Activated CD4-positive, CD25-positive, alpha-beta regulatory T cell (primary cell): ENCODE results near the gene TLR3.
"Not testable (repeated sequence)": the region's sequence is repeated elsewhere in the genome, so short reads cannot be mapped to it uniquely, and the experiment has no call there.

Experiments
- DNase-seq, 4 experiments: peaks; one replicate each; lab custom pipeline; 2025; lab: John Stamatoyannopoulos, UW

The TLR3 gene

GRCh38 chr4:186068581-186069348 is at the start of gene TLR3:
TLR3 (plus strand) TSS chr4:186069156; CDS start chr4:186076620, 7,464 bp downstream.
- DNase-seq: no peak

- DNase-seq: no peak
Measured at GRCh38 chr4:186019269-186019668, 49.7 kb upstream of the TLR3 start.

DNA sequence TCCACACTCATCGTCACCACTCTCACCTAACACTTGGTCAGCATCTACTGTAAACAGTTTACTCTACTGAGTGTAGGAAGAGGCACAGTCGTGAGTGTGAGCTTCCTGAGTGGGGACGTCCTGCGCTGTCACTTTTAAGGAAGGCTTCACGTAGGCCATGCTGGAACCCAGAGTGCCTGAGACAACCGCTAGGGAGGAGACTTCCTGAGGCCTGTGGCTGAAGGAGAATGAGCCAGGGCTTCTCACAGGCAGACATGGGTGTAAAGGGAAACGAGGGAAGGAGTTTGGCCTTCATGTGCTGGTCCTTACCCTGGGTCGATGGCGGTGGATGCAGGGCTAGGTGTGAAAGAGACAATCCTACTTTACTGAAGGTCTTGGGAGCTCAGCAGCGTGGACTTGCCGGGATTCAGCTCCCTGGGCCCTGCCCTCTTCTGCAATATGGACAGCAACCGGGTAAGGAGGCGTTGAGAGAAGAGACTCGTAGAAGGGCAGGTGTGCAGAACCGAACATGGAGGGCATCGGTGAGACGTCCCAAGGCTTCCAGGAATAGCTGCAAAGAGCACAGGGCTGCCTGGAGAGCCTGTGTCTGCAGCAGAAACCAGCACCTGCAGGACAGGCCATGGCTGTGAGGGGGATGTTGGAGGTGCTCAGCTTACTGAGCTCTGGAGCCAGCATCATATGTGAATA is 48.7 kb upstream of the TLR3 start:
- DNase-seq: no peak

DNA sequence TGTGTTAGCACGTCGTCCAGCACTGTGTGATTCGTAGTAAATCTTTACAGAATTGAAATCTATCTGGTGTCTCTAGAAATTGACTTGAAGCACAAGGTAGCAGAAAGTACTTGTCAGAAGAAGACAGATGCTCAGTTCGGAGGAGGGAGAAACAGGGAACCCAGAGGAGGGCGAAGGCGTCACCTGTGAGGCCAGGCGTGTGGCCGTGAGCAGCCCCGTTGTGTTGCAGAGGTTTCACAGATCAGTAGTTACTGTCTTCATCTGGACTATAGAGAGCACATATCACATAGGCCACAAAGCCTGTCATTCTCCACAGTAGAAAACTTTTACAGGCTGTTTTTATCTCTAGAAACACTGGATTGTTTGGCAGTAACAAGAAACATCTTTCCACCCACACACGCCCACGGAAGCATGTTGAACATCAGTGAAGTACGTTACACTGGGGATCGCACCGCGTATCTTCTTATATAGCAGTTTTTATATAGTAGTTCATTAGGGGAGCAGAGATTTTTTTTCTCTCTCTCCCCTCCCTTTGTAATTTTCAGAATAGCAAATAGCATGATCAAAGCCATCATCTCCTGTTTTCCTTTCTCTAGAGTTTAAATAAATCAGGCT is 48.1 kb upstream of the TLR3 start:
- DNase-seq: no peak

GRCh38 chr4:186021461-186022167 is 47.3 kb upstream of the TLR3 start:
- DNase-seq: no peak

- no peak for DNase-seq
Measured at GRCh38 chr4:186023975-186024374, 45.0 kb upstream of the TLR3 start.

DNA sequence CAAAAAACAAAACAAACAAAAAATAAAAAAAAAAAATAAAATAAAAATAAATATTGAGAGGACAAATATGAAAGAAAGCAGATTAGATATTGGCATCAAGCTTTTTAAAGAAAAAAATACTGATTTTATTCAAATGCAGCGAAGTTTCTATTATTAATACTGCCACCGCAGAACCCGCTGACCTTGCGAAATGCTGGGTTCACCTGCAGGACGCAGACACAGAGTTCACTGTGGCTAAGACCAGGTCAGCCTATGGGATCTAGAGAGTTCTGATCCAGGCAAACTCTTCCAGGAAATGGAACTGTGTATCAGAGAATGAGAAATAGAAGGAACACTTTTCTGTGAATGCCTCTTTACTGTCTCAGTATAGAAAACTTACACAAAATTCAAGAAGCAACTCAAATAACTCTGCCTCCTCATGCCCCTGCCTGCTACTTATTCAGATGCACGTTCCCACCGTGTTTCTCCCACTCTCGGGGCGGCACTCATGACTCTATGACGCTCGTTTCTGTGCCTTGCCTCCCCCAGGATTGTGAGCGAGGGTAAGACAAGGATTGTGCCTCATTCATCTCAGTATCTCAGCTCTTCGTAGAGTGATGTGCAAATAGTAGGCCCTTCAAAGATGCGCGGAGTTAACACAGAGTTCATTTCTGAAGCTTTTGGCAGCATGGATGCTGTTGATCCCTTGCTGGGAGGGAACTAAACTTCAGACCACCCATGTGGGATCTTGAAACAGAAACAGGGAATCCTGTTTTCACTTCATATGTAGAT is 44.1 kb upstream of the TLR3 start:
- no peak for DNase-seq

GRCh38 chr4:186025408-186025690 is 43.6 kb upstream of the TLR3 start:
- no peak for DNase-seq

DNA sequence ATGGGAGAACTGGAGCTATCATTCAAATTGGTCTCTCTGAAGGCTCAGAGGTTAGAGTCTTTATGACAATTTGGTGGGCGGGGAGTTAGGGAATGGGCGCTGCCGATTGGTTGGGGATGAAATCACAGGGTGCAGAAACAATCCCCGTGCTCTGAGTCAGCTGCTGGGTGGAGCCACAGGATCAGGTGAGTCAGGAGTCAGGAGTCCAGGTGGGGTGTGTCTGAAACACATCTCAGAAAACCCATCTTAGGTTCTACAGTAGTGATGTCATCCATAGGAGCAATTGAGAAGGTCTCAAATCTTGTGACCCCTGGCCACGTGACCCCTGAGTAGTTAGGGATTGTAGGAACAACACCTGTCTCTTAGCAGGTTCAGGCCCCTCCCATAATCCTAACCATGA is 41.6 kb upstream of the TLR3 start:
- no peak for DNase-seq

GRCh38 chr4:186029571-186030398 is 39.2 kb upstream of the TLR3 start:
- no peak for DNase-seq

DNA sequence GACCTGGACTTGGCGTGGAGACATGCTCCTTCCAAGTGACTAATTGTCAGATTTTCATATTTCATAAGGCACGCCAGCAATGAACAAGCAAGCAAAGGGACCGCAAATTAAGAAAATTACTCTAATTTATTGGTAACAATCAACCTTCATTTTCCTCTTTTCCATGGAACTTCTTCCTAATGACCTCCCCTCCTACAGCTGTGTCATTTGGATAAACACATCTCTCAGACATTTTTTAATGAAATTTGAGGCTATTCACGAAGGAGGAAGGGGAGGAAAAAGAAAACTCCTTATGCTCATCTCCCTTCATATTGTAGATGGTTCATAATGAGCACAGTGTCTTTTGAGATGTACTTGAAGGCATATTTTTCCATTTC is 38.6 kb upstream of the TLR3 start:
- DNase-seq: no peak

GRCh38 chr4:186030795-186031194 is 38.2 kb upstream of the TLR3 start:
- DNase-seq: no peak

DNA sequence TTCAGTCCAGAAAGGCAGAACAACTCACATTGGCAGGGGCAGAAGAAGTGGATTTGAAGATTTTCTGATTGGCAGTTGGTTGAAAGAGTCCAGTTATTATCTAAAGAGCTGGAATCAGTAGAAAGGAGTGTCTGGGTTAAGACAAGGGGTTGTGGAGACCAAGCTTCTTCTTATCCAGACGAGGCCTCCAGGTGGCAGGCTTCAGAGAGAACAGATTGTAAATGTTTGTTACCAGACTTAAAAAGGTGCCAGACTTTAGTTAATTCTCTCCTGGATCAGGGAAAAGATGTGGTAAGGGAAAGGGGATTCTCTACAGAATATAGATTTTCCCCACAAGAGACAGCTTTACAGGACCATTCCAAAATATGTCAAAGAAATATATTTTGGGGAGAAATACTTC is 36.7 kb upstream of the TLR3 start:
- DNase-seq: no peak

DNA sequence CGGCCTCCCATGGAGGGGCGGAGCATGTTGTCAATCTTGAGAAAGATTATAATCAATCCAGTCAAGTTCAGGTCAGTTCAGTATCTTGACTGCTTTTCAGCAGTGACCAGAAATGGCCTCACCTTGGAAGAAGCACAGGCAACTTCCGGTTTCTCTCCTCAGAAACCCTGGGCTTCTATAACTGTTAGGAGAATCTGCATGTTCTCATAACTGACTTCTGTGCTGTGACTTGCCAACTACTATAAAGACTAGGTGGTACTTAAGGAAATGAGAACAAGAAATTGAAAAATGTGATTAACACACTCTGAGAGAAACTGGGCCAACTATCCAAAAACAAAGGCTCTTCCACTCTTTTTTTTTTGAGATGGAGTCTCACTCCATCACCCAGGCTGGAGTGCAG is 35.9 kb upstream of the TLR3 start:
- no peak for DNase-seq

DNA sequence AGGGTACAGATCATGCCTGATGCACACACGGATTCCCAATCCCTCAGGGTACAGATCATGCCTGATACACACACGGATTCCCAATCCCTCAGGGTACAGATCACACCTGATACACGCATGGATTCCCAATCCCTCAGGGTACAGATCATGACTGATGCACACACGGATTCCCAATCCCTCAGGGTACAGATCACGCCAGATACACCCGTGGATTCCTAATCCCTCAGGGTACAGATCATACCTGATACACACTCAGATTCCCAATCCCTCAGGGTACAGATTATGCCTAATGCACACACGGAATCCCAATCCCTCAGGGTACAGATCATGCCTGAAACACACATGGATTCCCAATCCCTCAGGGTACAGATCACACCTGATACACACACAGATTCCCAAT is 34.3 kb upstream of the TLR3 start:
- DNase-seq: not testable (repeated sequence)

- no peak for DNase-seq
Measured at GRCh38 chr4:186036976-186037581, 31.9 kb upstream of the TLR3 start.

DNA sequence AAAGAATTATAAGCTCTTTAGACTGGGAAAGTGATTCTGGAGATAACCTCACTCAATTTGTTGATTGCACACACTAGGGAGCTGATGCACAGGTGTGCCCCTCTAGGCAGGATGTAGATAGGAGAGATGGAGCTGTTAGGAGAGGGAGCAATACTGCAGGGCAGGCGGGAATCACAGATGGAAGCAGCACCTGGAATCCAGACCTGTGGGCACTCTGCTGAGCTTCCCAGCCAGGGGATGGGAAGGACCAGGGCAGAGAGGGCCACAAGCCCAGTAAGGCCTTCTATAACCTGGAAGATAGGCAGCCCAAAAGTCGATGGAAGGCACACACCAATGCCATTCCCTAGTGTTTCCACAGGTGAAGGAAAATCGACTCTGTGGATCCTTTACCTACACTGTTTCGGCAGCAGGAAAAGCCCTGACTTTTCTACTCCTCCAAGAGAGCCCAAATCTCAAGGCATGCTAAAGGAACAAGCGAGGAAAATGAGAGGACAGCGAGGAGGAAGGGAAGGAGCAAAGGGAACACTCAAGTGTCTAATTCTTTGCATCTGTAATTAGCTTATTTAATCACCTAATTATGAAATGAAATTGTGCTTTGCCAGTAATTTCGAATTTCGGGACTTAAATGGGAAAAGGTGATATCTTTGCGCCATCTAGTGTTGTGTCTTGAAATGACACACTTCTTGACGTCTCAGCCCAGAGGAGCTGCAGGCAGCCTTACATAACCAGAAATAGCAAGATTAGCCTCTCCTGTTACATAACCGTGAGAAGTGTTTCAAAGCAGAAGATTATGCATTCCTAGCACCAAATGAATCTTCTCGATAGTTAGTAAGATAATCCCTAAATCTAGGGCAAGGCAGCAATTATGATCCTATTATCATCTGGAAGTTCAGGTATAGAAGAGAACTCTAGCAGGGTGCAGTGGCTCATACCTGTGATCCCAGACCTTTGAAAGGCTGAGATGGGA is 31.0 kb upstream of the TLR3 start:
- DNase-seq: no peak

- DNase-seq: no peak
Measured at GRCh38 chr4:186039697-186040096, 29.3 kb upstream of the TLR3 start.

DNA sequence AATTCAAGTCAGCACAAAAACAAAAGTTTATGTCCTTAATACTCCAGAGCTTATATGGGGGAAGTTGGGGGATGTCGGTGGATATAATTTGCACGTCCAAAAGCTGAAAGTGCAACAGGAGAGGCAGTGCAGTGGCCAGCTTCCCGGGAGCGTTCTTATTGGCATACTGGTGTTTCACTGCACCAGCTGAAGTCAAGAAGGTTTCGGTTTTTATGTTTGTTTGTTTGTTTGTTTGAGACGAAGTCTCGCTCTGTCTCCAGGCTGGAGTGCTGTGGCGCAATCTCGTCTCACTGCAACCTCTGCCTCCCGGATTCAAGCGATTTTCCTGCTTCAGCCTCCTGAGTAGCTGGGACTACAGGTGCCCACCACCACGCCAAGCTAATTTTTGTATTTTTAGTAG is 28.6 kb upstream of the TLR3 start:
- no peak for DNase-seq

GRCh38 chr4:186047501-186047900 is 21.5 kb upstream of the TLR3 start:
- not testable (repeated sequence) for DNase-seq
